ENCODE data around the gene LRRFIP1. TPM values are rescaled to one million over a fixed set of nuclear protein-coding genes. Genes with fewer than 3 reads are reported as not detected.

Gene LRRFIP1
- 77.0 to 105 TPM (median 99.1 TPM) in 5 replicates for total RNA-seq (2022; extraction: Qiagen RNA extraction; ENCODE audit: low read depth)

DNA sequence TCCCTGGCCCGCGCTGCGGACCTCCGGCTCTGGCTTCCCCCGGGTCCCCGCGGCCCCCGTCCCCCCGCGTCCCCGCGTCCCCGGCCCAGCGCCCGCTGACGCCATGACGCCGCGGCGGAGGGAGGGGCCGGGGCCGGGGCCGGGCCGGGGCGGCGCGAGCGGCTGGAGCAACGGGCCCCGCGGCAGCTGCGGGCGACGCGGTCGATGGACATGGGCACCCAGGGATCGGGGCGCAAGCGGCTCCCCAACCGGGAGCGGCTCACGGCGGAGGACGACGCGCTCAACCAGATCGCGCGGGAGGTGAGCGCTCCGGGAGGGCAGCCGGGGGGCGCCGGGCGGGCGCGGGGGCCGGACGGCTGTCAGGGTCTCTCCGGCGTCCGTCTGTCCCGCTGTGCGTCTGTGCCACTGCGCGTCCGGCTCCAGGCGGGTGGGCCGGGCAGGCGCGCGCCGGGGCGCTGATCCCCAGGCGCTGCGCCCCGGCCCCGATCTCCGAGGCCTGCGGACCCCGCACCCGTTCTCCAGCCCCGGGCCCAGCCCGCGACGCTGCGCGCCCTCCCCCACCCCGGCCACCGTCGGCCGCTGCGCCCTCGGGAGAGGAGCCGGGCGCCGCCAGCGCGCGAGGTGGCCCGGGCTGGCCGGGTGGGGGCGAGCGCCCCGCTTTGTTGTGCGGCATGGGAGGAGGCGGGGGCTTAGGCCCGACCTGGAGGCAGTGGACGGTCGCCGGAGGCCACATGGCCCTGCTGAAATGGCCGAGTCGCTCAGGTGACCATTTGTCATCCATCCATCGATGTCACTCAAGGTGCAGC, at the start of gene LRRFIP1:
LRRFIP1 (plus strand) TSS at position 147 of the 806 bp plus-strand sequence; CDS start at position 205, 58 bp downstream.

DNA sequence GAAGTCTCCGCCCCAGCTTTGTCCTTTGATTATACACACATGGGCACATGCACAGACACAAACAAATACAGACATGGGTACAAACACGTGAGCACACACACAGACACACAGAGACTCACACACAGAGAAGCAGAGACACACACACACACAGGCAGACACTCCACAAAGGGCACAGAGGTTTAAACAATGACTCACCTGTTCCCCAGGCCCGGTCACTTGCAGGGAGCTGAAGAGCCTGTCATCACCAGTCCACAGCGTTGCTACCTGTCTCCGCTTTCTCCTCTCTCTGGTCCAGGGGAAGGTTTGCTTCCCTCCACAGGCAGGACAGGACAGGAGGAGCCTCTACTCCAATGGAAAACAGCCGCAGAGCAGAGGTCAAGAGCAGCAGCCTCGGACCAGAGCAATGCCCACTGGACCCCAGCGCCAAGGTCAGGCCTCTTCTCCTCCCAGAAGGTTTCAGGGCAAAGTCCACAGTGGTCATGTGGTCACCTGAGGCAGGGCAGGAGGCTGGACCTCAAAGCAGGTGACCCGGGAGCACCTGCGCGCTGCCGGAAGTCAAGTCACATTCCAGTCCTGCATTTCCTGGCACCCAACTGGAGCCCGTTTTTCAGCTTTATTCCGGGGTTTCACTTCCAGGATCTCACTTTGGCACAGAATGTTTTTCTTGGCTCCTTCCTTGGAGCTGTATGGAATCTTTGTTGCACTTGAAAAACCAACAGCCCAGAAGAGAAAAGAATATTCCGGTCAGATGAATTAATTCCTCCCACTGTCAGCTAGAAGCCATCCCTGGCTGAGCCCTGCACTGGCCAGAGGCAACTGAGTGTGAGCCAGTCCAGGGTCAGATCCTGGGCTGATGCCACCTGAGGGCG, 36.9 kb upstream of the LRRFIP1 start, which contains the start of gene RAB17:
RAB17 (minus strand) TSS at position 463 of the 869 bp plus-strand sequence. CDS start 4,580 bp downstream, outside the sequence.

DNA sequence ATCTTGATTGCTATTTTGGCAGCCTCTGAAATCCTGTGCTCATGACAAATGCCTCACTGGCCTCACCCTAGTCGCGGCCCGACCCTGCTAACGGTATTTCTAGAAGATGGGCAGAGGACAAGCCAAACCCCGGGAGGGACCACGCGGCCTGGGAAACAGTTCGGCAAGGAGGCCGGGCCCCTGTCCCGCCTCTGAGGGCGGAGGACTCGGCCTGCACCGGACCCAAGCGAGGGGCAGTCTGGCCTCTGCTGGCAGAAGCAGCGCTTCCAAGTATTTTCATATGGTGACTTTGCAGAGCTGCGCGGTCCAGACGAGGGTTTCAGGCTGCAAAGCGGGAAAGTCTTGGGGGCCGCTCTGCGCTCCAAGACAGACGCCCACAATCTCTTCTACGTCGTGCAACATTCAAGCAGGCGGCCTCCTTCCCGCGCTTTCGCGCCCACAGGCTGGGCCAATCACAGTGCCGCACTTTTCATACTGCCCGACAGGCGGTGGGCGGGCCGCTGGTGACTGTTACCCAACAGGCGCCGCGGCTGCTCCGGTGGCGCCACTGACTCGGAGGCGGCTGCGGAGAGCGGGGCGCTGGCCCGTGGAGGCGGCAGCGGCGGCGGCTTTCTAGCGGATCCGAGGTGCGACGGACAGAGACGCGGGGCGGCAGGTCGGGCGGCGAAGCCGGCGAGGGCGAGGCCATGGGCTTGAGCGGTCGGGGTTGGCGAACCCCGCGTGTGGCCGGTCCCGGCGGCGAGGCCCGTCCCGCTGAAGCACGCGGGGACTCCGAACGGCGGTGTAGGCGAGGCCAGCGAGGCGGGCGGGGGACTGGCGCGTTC, 171.1 kb downstream of the LRRFIP1 start, which contains the start of gene RBM44:
RBM44 (plus strand) TSS at position 544 of the 824 bp plus-strand sequence. CDS start 14,831 bp downstream, outside the sequence.

Other genes starting within 250 kb of the LRRFIP1 start
- 0.03 to 0.11 TPM (median 0.09 TPM) in 5 replicates for gene COL6A3, start 213.4 kb upstream of the LRRFIP1 start, total RNA-seq (2022; extraction: Qiagen RNA extraction; ENCODE audit: low read depth)
- 180 to 294 TPM (median 277 TPM) in 5 replicates for gene MLPH, start 140.3 kb upstream of the LRRFIP1 start, total RNA-seq (2022; extraction: Qiagen RNA extraction; ENCODE audit: low read depth)
- gene PRLH, start 61.0 kb upstream of the LRRFIP1 start, total RNA-seq (2022; extraction: Qiagen RNA extraction; ENCODE audit: low read depth): not detected in 5 replicates
- 0.05 to 0.10 TPM (median 0.10 TPM) in 3 of 5 replicates, not detected in the others for gene RAB17, start 36.9 kb upstream of the LRRFIP1 start, total RNA-seq (2022; extraction: Qiagen RNA extraction; ENCODE audit: low read depth)
- gene RBM44, start 171.2 kb downstream of the LRRFIP1 start, total RNA-seq (2022; extraction: Qiagen RNA extraction; ENCODE audit: low read depth): 0.07 to 0.33 TPM (median 0.21 TPM) in 5 replicates
- not detected in 5 replicates for gene RAMP1, start 232.0 kb downstream of the LRRFIP1 start, total RNA-seq (2022; extraction: Qiagen RNA extraction; ENCODE audit: low read depth)

Measured in A549 treated with DMSO at 1 μM for 4 hours (cell line).